CD14-positive monocyte (primary cell): ENCODE results near the gene MRPL54. TPM values are rescaled to one million over a fixed set of nuclear protein-coding genes. Genes with fewer than 3 reads are reported as not detected.

Experiments used
- DNase-seq, 3 donors: peaks; one replicate each; pipeline ENCODE4 v3.0.0-alpha.2; 2011 to 2022
- H2AFZ ChIP-seq: 2 replicates; pipeline ENCODE4 v1.6.0; 2012; ENCODE audit warnings: mild to moderate bottlenecking, low read depth, low read length, inconsistent platforms; ENCODE audit not compliant: insufficient read depth, poor library complexity, severe bottlenecking
- H3K27ac ChIP-seq, 2 donors: 1 replicate in 1 of 2; 2 replicates in 1 of 2; pipeline ENCODE4 v1.5.1; 2012 to 2013; ENCODE audit warnings: low read length in 2 of 2, control low read depth in 1 of 2, inconsistent platforms in 1 of 2, low read depth in 1 of 2, mild to moderate bottlenecking in 1 of 2
- H3K27me3 ChIP-seq, 2 donors: one replicate each; pipeline versions ENCODE4 v1.6.0 to v1.6.1; 2011 to 2013; ENCODE audit warnings: low read length in 2 of 2; ENCODE audit not compliant: control insufficient read depth in 2 of 2, insufficient read depth in 2 of 2
- H3K36me3 ChIP-seq, 2 donors: replicated peaks in 1 of 2; 1 replicate in 1 of 2; 2 replicates in 1 of 2; pipeline versions ENCODE4 v1.5.1 to v1.6.1; 2012 to 2013; ENCODE audit warnings: low read length in 2 of 2, control low read depth in 1 of 2, inconsistent platforms in 1 of 2, mild to moderate bottlenecking in 1 of 2; ENCODE audit not compliant: insufficient read depth in 2 of 2, control insufficient read depth in 1 of 2
- H3K4me1 ChIP-seq, 2 donors: 1 replicate in 1 of 2; 2 replicates in 1 of 2; pipeline versions ENCODE4 v1.5.1 to v1.6.1; 2012 to 2013; ENCODE audit warnings: low read length in 2 of 2, control low read depth in 1 of 2, inconsistent platforms in 1 of 2, mild to moderate bottlenecking in 1 of 2, moderate library complexity in 1 of 2; ENCODE audit not compliant: insufficient read depth in 2 of 2, control insufficient read depth in 1 of 2
- H3K4me2 ChIP-seq: replicated peaks from 2 replicates; pipeline ENCODE3; 2012; ENCODE audit warnings: low read length, moderate library complexity, mild to moderate bottlenecking; ENCODE audit not compliant: poor library complexity, severe bottlenecking; ENCODE audit errors: extremely low read depth
- H3K4me3 ChIP-seq, 3 experiments: fragments of 200-600 bp in 1 of 3; sonication (generic) in 1 of 3; replicated peaks in 1 of 3; 1 replicate in 2 of 3; 2 replicates in 1 of 3; pipeline ENCODE4 v1.5.1; 2011 to 2013; ENCODE audit warnings: low read length in 3 of 3, mild to moderate bottlenecking in 3 of 3, control low read depth in 2 of 3, low read depth in 2 of 3, inconsistent platforms in 1 of 3, moderate library complexity in 1 of 3
- H3K79me2 ChIP-seq: 2 replicates; pipeline ENCODE4 v1.6.0; 2012; ENCODE audit warnings: mild to moderate bottlenecking, control low read depth, inconsistent platforms, low read length, moderate library complexity; ENCODE audit not compliant: insufficient read depth
- H3K9ac ChIP-seq: 2 replicates; pipeline ENCODE4 v1.6.0; 2017; ENCODE audit warnings: low read length, mild to moderate bottlenecking; ENCODE audit not compliant: insufficient read depth, poor library complexity, severe bottlenecking
- H3K9me3 ChIP-seq, 2 donors: replicated peaks in 1 of 2; 1 replicate in 1 of 2; 2 replicates in 1 of 2; pipeline versions ENCODE4 v1.5.1 to v1.6.1; 2012 to 2013; ENCODE audit warnings: low read length in 2 of 2, control low read depth in 1 of 2; ENCODE audit not compliant: control insufficient read depth in 1 of 2, insufficient read depth in 1 of 2
- H4K20me1 ChIP-seq: 2 replicates; pipeline ENCODE4 v1.6.0; 2012; ENCODE audit warnings: mild to moderate bottlenecking, low read length, control low read depth, moderate library complexity; ENCODE audit not compliant: insufficient read depth
- H3K27ac Mint-ChIP-seq, 7 donors: one replicate each; pipeline ENCODE4 v1.8.0; 2020; ENCODE audit warnings: mild to moderate bottlenecking in 7 of 7, mixed read lengths in 7 of 7, moderate library complexity in 6 of 7, inconsistent platforms in 2 of 7
- H3K27me3 Mint-ChIP-seq, 3 donors: one replicate each; pipeline ENCODE4 v1.8.0; 2021 to 2022; ENCODE audit warnings: low read depth in 3 of 3, mild to moderate bottlenecking in 3 of 3, mixed read lengths in 3 of 3, moderate library complexity in 3 of 3, inconsistent platforms in 1 of 3
- H3K36me3 Mint-ChIP-seq, 2 donors: one replicate each; pipeline ENCODE4 v1.8.0; 2020; ENCODE audit warnings: mixed read lengths in 2 of 2, inconsistent platforms in 1 of 2, mild to moderate bottlenecking in 1 of 2
- H3K4me1 Mint-ChIP-seq: one replicate; pipeline ENCODE4 v1.8.0; 2020; ENCODE audit warnings: mild to moderate bottlenecking, mixed read lengths
- H3K4me3 Mint-ChIP-seq, 2 donors: one replicate each; pipeline ENCODE4 v1.8.0; 2020; ENCODE audit warnings: mild to moderate bottlenecking in 2 of 2, mixed read lengths in 2 of 2, moderate library complexity in 1 of 2
- H3K9me3 Mint-ChIP-seq, 7 donors: one replicate each; pipeline ENCODE4 v1.8.0; 2020 to 2022; ENCODE audit warnings: mixed read lengths in 7 of 7, mild to moderate bottlenecking in 6 of 7, moderate library complexity in 6 of 7, inconsistent platforms in 2 of 7
- CTCF ChIP-seq: fragments of 200-600 bp; IDR thresholded peaks from one replicate; pipeline ENCODE4 v1.8.0; 2022; ENCODE audit warnings: antibody characterized with exemption, mild to moderate bottlenecking
- WGBS: methylation state at CpG from one replicate; pipeline ENCODE4 v1.1.5; 2013; ENCODE audit warnings: missing lambda C conversion rate; ENCODE audit not compliant: insufficient coverage; 5-methylcytosine and 5-hydroxymethylcytosine counted together
- intact Hi-C, 2 donors: fragments of 100-400 bp; cut with micrococcal nuclease; formaldehyde crosslinking; loops; one replicate each; pipeline versions ENCODE4 v1.15.0 to v1.15.1; 2023
- polyA plus RNA-seq, 3 donors: library from polyadenylated mRNA; depleted of rRNA in 1 of 3; unstranded in 2 of 3; stranded (reverse) in 1 of 3; fragments of 300-500 nt in 2 of 3; fragments of >200 nt in 1 of 3; fragmentation: Illumina TruSeq in 2 of 3; gene quantifications; 1 replicate in 2 of 3; 2 replicates in 1 of 3; pipeline ENCODE4 v1.2.3, GENCODE V29; 2012 to 2021

The MRPL54 gene
- polyA plus RNA-seq, 3 donors: 39.9 to 133 (median 115) TPM

- Mint-ChIP-seq H3K4me1 (no peaks in the 10 kb centered on the region), H3K4me3 (no peak overlapping the region), H3K27me3 (peaks cover 0 to 10% (median 0%) of the 10 kb centered on the region in 3 donors), H3K9me3 (peaks cover 0 to 3% (median 1%) of the 10 kb centered on the region in 7 donors), H3K27ac (no peak overlapping the region), H3K36me3 (peaks cover 17 to 38% of the 10 kb centered on the region in 2 donors)
- Histone ChIP-seq H3K79me2 (no peaks in the 10 kb centered on the region), H2AFZ (no peak overlapping the region), H3K27ac (no peak overlapping the region), H4K20me1 (peaks cover 13% of the 10 kb centered on the region), H3K4me2 (no peak overlapping the region), H3K4me3 (no peak overlapping the region), H3K27me3 (no peaks in the 10 kb centered on the region), H3K4me1 (no peaks in the 10 kb centered on the region), H3K9ac (no peak overlapping the region), H3K9me3 (no peaks in the 10 kb centered on the region), H3K36me3 (peaks cover 35 to 38% of the 10 kb centered on the region in 2 donors)
- no peak for DNase-seq
- 92% methylated on average over 27 of the region's 35 CpGs for WGBS
- no peak for TF ChIP-seq CTCF
- intact Hi-C loops: no loop called here
Measured at GRCh38 chr19:3771000-3771905, 8.8 kb downstream of the MRPL54 start.

- intact Hi-C loops: no loop called here
- Mint-ChIP-seq H3K27ac (peak within 1 kb of the TSS in 1 of 7 donors; percentile 17), H3K27me3 (peaks cover 0 to 12% (median 1%) of the 10 kb centered on the region in 3 donors), H3K36me3 (peaks cover 11 to 31% of the 10 kb centered on the region in 2 donors), H3K4me3 (no peak within 1 kb of the TSS), H3K9me3 (peaks cover 0 to 3% (median 1%) of the 10 kb centered on the region in 7 donors), H3K4me1 (no peaks in the 10 kb centered on the region)
- WGBS: 73% methylated on average over 17 of the region's 23 CpGs
- DNase-seq: no peak
- Histone ChIP-seq H3K27ac (no peak within 1 kb of the TSS), H3K79me2 (no peaks in the 10 kb centered on the region), H2AFZ (no peak within 1 kb of the TSS), H3K9me3 (no peaks in the 10 kb centered on the region), H3K9ac (no peak within 1 kb of the TSS), H3K36me3 (peaks cover 28 to 30% of the 10 kb centered on the region in 2 donors), H3K4me1 (no peaks in the 10 kb centered on the region), H3K4me2 (no peak within 1 kb of the TSS), H4K20me1 (peaks cover 10% of the 10 kb centered on the region), H3K27me3 (no peaks in the 10 kb centered on the region), H3K4me3 (no peak within 1 kb of the TSS)
- no peak for TF ChIP-seq CTCF
Measured at GRCh38 chr19:3771906-3772455, 9.5 kb downstream of the MRPL54 start, which contains the start of gene RAX2. Gene RAX2, minus strand, starts transcription at chr19:3772228. Its CDS starts 486 bp downstream, at chr19:3771742.
